Transverse colon (tissue), 4 donors: ENCODE data around the gene SIGLEC1. TPM values are rescaled to one million over a fixed set of nuclear protein-coding genes. Genes with fewer than 3 reads are reported as not detected.

Experiments used
- DNase-seq: peaks from one replicate; pipeline ENCODE4 v3.0.0-alpha.2; 2019
- H3K27ac ChIP-seq, 4 donors: fragments of 200-600 bp; sonication (generic); 2 replicates each; pipeline ENCODE4 v1.5.1; 2016 to 2018; ENCODE audit warnings: inconsistent platforms in 4 of 4
- H3K27me3 ChIP-seq: fragments of 200-600 bp; sonication (generic); 2 replicates; pipeline ENCODE4 v1.5.1; 2017; ENCODE audit warnings: inconsistent platforms
- H3K36me3 ChIP-seq, 4 donors: fragments of 200-600 bp; sonication (generic); 2 replicates each; pipeline ENCODE4 v1.5.1; 2017 to 2019; ENCODE audit warnings: inconsistent platforms in 4 of 4
- H3K4me1 ChIP-seq, 4 donors: fragments of 200-600 bp; sonication (generic); 2 replicates each; pipeline ENCODE4 v1.5.1; 2017 to 2020; ENCODE audit warnings: inconsistent platforms in 4 of 4
- H3K4me3 ChIP-seq, 4 donors: fragments of 200-600 bp; sonication (generic); 1 replicate in 1 of 4; 2 replicates in 3 of 4; pipeline versions ENCODE4 v1.5.1 to v1.6.1; 2017 to 2019; ENCODE audit warnings: inconsistent platforms in 4 of 4
- H3K9me3 ChIP-seq, 2 donors: fragments of 200-600 bp; sonication (generic); 2 replicates each; pipeline ENCODE4 v1.5.1; 2017 to 2019; ENCODE audit warnings: inconsistent platforms in 2 of 2
- EP300 ChIP-seq: sonication (generic); formaldehyde crosslinking; IDR thresholded peaks from one replicate; pipeline ENCODE4 v1.6.1; 2017; ENCODE audit warnings: antibody characterized with exemption, low read depth
- POLR2A ChIP-seq: fragments of 450-650 bp; IDR thresholded peaks from one replicate; pipeline ENCODE4 v1.6.1; 2016; ENCODE audit warnings: antibody characterized with exemption, mild to moderate bottlenecking, moderate library complexity
- POLR2AphosphoS5 ChIP-seq, 3 donors: sonication (generic); formaldehyde crosslinking; IDR thresholded peaks; one replicate each; pipeline ENCODE4 v1.6.1; 2016; ENCODE audit warnings: antibody characterized with exemption in 3 of 3
- WGBS, 2 donors: methylation state at CpG; one replicate each; pipeline ENCODE4 v1.1.5; 2018; ENCODE audit warnings: low coverage in 1 of 2; 5-methylcytosine and 5-hydroxymethylcytosine counted together
- in situ Hi-C, 4 donors: fragments of 200-750 bp; cut with MboI; loops; one replicate each; pipeline versions ENCODE4 v1.15.0 to v1.15.1; 2017; ENCODE audit warnings: low sequenced_read_pairs in 3 of 4, low pct_ligation_motif_present in 1 of 4, low pct_unique_long_range_greater_than_20kb in 1 of 4
- intact Hi-C: fragments of 100-400 bp; cut with DNase I; formaldehyde crosslinking; loops from one replicate; pipeline ENCODE4 v1.15.1; 2023; ENCODE audit warnings: low total_unique reads
- total RNA-seq, 4 donors: library from RNA; depleted of rRNA; stranded (reverse); fragments of >200 nt; gene quantifications; one replicate each; pipeline ENCODE4 v1.1.0, GENCODE V29; 2016
- TF ChIP-seq, protein P1 (sequence below), 5 experiments: fragments of 200-600 bp in 3 of 5; fragments of 450-650 bp in 2 of 5; sonication (generic) in 3 of 5; IDR thresholded peaks; 1 replicate in 2 of 5; 2 replicates in 3 of 5; pipeline ENCODE4 v1.5.1; 2016 to 2017; ENCODE audit warnings: antibody characterized with exemption in 5 of 5, inconsistent platforms in 3 of 5, mild to moderate bottlenecking in 2 of 5, moderate library complexity in 1 of 5

SIGLEC1 gene
- total RNA-seq, 4 donors from 2014 or later: 2.2 to 17.6 (median 7.9) TPM

- no peaks in the 10 kb centered on the region for H3K36me3 ChIP-seq
- intact Hi-C loops: no loop called here
- TF ChIP-seq POLR2AphosphoS5 (IDR thresholded peaks at IDR 0.05) (no peak), EP300 (no peak), POLR2A (no peak)
- TF ChIP-seq, protein P1, sequence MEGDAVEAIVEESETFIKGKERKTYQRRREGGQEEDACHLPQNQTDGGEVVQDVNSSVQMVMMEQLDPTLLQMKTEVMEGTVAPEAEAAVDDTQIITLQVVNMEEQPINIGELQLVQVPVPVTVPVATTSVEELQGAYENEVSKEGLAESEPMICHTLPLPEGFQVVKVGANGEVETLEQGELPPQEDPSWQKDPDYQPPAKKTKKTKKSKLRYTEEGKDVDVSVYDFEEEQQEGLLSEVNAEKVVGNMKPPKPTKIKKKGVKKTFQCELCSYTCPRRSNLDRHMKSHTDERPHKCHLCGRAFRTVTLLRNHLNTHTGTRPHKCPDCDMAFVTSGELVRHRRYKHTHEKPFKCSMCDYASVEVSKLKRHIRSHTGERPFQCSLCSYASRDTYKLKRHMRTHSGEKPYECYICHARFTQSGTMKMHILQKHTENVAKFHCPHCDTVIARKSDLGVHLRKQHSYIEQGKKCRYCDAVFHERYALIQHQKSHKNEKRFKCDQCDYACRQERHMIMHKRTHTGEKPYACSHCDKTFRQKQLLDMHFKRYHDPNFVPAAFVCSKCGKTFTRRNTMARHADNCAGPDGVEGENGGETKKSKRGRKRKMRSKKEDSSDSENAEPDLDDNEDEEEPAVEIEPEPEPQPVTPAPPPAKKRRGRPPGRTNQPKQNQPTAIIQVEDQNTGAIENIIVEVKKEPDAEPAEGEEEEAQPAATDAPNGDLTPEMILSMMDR (IDR thresholded peaks at IDR 0.05): no peak
- DNase-seq: peak; percentile 46
- no peaks in the 10 kb centered on the region for H3K9me3 ChIP-seq
- H3K4me1 ChIP-seq: peaks cover 0 to 13% (median 8%) of the 10 kb centered on the region in 4 donors
- H3K4me3 ChIP-seq: no peak overlapping the region
- peak overlapping the region in 3 of 4 donors; percentile 11 to 38 (median 31) for H3K27ac ChIP-seq
- in situ Hi-C loops: no loop called here
- peaks cover 26% of the 10 kb centered on the region for H3K27me3 ChIP-seq
- WGBS, 2 donors: 0 to 57% methylated on average over 1 to 12 of the region's 12 CpGs
Observed at GRCh38 chr20:3734111-3734843, 21.9 kb upstream of the SIGLEC1 start.

- in situ Hi-C loops (no loop called here), intact Hi-C loops (no loop called here)
- no peak for DNase-seq
- Histone ChIP-seq H3K4me3 (peak overlapping the region in 2 of 4 donors; percentile 6 to 34), H3K9me3 (no peaks in the 10 kb centered on the region), H3K27ac (peak overlapping the region; percentile 11 to 38 (median 28)), H3K36me3 (no peaks in the 10 kb centered on the region), H3K4me1 (peaks cover 0 to 13% (median 8%) of the 10 kb centered on the region in 4 donors), H3K27me3 (peaks cover 26% of the 10 kb centered on the region)
- 40 to 81% methylated on average over 1 to 19 of the region's 20 CpGs for WGBS, 2 donors
- no peak for TF ChIP-seq POLR2AphosphoS5 (IDR thresholded peaks at IDR 0.05)
- TF ChIP-seq, protein P1 (IDR thresholded peaks at IDR 0.05): no peak
- no peak for TF ChIP-seq POLR2A
- TF ChIP-seq EP300: no peak
Observed at GRCh38 chr20:3733119-3733995, 21.0 kb upstream of the SIGLEC1 start.

DNA sequence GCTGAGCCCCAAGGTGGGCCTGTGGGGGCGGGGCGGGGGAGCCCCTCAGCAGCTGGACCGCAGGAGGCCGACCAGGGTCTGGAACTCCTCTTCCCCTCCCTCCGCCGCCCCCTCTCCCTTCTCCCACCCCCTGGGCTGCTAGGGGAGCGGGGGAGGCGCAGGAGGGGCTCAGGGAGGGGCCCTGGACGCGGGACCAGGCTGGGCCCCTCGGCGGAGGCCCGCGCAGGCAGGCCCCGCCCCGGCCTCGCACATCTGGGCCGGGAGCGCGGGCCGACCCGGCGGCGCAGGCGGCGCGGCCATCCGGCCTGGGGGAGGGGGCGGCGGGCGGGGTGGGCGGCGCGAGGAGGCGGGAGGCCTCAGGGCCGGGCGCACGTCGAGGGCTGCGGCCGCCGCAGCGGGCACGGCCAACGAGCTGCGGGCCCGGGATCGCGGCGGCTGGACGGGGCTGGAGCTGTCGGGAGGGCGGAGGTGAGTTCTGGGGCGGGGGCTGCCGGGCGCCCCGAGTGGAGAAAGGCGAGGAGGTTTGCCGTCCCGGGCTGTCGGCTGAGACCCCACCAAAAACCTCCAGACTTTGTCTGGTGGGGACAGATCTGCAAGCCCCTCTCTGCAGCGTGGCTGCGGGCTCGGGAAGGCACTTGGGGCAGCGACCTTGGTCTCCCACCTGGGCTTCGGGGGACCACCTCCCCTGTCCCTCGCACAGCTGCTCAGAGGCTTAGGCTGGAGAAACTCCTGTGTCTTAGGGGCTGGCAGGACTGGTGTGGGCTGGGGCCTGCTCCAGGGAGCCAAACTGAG lies 20.1 kb upstream of the SIGLEC1 start, which contains the start of gene HSPA12B:
Gene HSPA12B (plus strand): TSS at position 359 of the 792 bp plus-strand sequence. CDS start 5,990 bp downstream, outside the sequence.
- in situ Hi-C loops (no loop called here), intact Hi-C loops (no loop called here)
- 22% methylated on average over 34 of the region's 67 CpGs; no CpG with 5 or more reads in 1 of the 2 donors for WGBS, 2 donors
- peak within 1 kb of the TSS; percentile 11 to 53 (median 28) for H3K27ac ChIP-seq
- H3K9me3 ChIP-seq: no peaks in the 10 kb centered on the region
- peak within 1 kb of the TSS in 2 of 4 donors; percentile 6 to 34 for H3K4me3 ChIP-seq
- peaks cover 27% of the 10 kb centered on the region for H3K27me3 ChIP-seq
- peaks cover 0 to 13% (median 8%) of the 10 kb centered on the region in 4 donors for H3K4me1 ChIP-seq
- TF ChIP-seq EP300: no peak
- TF ChIP-seq POLR2A: no peak
- TF ChIP-seq, protein P1 (IDR thresholded peaks at IDR 0.05): no peak
- no peak for TF ChIP-seq POLR2AphosphoS5 (IDR thresholded peaks at IDR 0.05)
- no peak for DNase-seq
- no peaks in the 10 kb centered on the region for H3K36me3 ChIP-seq
